Ammon's horn (tissue), 1 donor: Measurements from ENCODE around the gene CRYGA.
"Not testable (repeated sequence)": the region's sequence is repeated elsewhere in the genome, so short reads cannot be mapped to it uniquely, and the experiment has no call there.

Experiments used
- DNase-seq: peaks from one replicate; pipeline ENCODE4 v3.0.0-alpha.2; 2016; ENCODE audit warnings: low spot score

Gene CRYGA

DNA sequence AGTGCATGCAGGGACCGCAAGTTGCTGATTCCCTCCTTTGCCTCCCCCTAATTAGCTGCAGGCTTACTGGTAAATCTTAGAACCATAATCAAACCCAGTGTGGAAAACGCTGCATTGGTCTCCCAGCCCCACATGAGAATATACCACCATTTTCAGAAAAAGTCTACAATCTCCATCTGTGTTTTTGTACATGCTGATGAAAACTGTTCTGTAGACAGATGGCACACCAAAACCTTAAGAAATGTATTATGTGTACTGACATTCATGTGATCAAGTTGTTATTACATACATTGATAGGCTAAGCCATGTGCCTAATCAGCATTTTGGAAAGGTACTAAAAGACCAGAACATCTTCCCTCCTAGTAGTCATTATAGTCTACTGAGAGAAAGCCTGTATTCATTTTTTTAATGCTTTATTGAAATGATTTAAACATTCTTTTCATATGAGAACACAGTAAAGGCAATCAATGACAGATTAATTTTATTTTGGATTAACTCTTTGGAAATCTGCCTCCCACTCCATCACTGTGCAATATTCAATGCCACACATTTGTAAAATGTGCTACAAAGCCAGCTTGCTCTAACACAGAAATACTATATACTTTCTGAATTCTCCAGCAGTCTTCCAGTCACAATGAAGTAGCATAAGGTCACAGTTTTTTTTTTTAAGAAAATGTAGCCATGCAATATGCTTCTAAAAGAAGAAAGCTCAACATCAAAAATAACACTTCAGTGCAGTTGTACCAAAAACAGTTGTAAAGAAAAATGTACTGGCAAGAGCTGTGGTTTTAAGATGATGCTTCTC, 1.8 kb upstream of the CRYGA start:
- no peak for DNase-seq

DNA sequence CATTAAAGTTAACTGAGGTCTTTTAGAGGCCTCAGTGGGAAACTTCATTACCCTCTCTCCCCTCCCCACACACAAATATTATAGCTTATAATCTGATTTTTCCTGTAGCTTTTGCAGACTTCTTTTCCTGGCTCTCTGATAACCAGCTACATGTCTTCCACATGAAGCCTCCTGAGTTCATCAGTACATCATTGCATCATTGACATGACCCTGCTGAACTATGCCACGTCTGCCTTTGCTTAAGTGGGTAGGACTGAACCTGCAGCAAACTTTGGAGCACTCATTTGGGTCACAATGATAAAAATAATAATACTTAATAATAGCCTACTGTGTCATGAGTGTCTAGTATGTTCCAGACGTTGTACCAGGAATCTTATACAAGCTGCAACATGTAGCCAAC, 7.0 kb downstream of the CRYGA start:
- no peak for DNase-seq

DNA sequence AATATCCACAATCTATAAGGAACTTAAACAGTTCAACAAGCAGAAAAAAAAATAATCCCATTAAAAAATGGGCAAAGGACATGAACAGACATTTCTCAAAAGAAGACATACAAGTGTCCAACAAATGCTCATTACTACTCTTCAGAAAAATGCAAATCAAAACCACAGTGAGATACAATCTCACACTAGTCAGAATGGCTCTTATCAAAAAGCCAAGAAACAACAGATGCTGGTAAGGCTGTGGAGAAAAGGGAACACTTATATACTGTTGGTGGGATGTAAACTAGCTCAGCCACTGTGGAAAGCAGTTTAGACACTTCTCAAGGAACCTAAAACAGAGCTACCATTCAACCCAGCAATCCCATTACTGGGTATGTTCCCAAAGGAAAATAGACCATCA, 10.2 kb downstream of the CRYGA start:
- no peak for DNase-seq

DNA sequence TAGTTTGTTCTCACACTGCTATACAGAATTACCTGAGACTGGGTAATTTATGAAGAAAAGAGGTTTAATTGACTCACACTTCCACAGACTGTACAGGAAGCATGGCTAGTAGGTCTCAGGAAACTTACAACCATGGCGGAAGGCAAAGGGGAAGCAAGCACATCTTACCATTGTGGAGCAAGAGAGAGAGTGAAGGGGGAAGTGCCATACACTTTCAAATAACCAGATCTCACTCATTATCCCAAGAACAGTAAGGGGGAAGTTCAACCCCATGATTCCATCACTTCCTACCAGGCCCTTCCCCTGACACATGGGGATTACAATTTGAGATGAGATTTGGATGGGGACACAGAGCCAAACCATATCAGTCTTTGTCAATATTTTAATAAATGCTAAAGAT, 12.4 kb downstream of the CRYGA start:
- no peak for DNase-seq

DNA sequence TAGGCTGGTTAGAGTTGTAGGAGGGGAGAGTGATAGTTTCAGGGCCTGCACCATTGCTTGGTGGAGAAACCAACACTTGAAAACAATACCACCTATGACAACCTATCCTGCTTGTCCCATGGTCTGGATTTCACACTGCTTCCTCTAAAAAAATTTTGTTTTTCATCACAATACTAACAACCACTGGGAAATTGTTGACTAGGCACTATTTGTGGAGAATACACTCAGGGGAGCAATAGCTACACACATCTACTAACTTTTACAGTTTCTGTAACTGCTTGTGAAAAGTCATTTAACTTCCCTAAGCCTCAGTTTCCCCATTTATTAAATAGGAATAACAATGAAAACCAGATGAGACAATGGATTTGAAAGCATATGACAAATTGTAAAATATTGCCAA, 13.3 kb downstream of the CRYGA start:
- DNase-seq, result no peak

DNA sequence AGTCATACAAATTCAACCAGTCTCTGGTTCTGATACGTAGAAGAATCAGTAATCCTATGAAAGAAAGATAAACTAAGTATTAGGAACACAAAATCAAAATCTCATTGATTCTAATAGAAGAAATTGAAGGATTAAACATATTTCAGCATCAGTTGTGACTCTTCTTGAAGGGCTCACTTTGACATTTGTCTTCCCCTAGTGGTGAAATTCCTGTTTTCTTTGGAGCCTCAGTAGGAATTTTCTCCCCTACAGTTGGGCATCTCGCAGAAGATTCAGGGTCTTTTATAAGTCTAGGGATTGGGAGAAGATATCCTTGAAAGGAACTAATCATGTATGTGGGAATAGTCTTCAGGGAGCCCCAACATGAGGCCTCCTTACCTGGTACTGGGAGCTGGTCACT, 14.6 kb downstream of the CRYGA start:
- no peak for DNase-seq

DNA sequence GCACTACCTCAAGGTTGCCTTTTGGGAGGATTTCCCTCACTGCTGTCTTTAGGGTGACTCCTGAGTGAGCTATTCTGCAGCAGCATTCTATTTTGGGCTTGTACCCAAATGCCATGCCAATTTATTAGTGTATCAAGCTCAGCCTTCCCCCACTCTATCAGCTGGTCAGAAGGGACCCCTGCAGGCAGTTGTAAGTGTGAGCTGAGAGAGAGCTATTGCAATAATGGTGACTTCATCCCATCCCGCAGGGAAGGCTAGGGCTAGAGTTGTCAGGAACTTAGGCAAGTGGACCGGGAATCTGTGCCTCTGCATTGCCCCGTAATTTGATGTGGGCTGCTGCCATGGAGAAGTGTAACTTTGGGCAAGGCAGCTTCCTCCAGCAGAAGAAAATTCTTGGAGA, 15.6 kb downstream of the CRYGA start:
- no peak for DNase-seq

DNA sequence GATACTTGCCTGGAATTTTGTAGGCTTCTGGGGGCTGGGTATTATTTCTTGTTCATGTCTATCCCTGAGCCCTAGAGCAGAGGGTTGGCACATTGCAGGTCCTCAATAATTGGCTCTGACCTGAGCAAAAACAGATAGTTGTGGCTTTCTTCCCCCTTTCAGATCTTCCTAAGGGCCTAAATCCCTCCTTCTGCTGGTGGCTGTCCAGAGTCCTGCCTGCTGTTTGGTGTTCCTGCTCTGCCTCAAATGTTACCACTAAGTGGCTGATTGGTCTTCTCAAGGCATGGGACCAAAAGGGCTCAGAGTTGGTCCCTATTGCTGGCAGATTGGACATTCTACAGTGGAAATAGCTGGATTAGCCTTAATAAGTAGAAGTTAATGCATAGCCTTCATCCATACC, 16.4 kb downstream of the CRYGA start:
- DNase-seq, result no peak

DNA sequence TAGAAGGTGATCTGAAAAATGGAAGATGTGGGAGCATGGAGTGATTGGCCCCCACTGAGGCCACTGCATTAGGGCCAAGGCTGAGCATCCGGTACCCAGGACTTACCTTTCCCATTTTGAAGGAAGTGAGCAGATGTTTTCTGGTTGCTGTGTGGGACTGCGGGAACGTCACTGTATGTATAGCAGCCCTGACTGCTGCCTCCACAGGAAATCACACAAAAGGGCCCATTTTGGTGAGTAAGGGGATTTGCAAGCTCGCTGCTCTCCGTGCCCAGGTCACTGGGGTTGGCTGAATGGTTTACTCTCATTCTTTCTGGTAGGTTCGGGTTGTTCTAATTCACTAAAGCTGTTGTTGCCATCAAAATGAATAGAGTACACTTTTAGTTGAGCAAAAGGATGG, 17.4 kb downstream of the CRYGA start, which contains the start of gene CRYGB:
Gene CRYGB (minus strand): TSS at position 153 of the 400 bp plus-strand sequence. CDS start 38 bp downstream, at position 115.
- no peak for DNase-seq

DNA sequence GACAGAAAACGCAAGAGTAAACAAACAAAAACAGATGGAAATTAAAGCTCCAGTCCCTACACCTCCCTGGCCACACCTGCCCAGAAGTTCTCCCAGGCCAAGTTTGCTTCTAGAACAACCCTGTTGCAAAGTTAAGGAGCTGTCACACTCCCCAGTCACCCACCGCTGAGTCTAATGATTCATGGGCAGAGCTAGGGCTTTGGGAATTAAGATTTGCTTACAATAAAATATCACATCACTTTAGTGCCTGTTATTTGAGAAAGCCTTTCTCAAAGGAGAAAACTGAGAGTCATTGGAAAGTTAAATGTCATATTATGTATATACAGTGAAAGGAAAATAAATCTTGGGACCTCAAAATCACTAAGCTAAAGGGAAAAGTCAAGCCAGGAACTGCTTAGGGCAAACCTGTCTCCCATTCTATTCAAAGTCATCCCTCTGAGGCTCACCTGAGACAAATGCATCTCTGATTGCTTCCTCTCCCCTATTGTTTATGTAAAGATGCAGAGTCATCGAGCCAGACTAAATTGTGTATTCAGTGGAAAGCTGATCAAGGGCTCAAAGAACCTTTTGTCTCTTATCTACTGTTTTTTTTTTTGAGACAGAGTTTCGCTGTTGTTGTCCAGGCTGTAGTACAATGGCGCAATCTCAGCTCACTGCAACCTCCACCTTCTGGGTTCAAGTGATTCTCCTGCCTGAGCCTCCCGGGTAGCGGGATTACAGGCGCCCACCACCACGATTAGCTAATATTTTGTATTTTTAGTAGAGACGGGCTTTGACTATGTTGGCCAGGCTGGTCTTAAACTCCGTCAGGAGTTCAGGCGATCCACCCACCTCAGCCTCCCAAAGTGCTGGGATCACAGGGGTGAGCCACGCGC, 20.2 kb downstream of the CRYGA start:
- no peak for DNase-seq

DNA sequence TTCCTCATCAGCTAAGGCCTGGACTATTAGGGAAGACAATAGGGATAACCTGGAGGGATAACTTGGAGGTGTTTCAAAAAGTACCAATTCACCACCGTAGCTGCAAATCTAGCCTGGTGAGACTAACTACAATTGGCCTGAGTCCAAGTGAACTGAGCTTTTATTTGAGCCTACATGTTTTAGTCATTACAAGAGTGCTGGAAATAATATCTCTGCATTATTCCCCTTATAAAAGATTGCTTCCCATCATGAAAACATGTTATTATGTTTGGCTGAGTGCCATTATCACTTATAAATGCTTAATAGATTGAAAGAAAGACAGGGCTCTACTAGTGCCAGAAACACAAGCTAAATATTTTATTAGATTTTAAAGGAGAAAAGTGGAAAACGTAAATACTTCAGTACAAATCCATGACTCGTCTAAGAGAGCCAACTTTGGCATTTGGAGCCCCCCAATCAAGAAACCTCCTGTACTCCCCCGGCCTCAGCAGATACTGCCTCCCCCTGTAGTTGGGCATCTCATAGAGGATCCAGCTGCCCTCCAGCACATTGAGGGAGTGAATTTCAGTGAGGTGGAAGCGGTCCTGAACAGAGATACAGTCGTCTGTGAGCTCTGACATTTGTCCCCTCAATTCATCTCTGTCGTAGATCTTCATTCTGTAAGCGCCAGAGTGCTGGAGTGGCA, 21.0 kb downstream of the CRYGA start:
- DNase-seq, result no peak

DNA sequence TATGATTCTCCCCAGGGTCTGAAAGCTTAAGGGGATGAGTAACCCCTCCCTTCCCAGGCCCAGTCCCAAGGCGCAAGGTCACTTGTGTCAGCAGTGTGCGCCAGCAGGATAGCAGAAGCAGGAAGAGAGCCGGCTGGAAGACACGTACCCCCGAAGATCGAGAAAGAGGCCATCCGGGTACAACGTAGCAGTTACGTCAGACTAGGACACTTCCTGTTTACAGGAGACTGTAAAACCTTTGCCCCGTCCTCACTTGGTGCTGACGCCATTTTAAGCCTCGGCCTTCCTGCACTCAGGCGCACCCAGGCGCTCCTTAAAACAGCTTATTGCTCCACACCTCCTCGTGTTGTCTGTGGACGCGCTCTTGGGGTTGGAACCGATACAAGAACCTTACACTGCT, 23.9 kb downstream of the CRYGA start:
- no peak for DNase-seq

DNA sequence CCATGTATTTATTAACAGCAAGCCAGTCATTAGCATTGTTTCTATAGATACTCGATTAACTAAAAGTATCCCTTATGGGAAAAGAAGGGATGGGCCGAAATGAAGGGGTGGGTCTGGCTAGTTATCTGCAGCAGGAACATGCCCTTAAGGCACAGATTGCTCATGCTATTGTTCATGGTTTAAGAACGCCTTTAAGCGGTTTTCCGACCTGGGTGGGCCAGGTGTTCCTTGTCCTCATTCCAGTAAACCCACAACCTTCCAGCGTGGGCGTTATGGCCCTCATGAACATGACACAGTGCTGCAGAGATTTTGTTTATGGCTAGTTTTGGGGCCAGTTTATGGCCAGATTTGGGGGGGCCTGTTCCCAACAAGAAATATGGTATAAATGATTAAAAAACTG, 25.1 kb downstream of the CRYGA start:
- DNase-seq, result not testable (repeated sequence)

DNA sequence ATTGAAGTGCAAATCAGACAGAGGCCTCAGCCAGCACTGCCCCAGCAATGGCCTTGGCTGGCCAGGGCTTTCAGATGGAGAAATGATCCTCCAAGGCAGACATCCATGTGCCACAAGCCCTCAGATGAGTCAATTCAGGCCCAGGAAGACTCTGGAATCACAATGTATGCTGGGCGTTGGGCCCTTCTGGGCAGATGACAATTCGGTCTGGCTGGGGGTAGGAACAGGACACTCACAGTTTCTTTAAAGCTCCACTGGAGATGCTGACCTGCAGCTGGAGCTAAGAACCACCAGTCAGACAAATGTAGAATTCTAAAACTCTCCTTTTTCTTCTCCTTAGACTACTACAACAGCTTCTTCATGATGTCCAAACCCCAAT, 26.7 kb downstream of the CRYGA start:
- no peak for DNase-seq

DNA sequence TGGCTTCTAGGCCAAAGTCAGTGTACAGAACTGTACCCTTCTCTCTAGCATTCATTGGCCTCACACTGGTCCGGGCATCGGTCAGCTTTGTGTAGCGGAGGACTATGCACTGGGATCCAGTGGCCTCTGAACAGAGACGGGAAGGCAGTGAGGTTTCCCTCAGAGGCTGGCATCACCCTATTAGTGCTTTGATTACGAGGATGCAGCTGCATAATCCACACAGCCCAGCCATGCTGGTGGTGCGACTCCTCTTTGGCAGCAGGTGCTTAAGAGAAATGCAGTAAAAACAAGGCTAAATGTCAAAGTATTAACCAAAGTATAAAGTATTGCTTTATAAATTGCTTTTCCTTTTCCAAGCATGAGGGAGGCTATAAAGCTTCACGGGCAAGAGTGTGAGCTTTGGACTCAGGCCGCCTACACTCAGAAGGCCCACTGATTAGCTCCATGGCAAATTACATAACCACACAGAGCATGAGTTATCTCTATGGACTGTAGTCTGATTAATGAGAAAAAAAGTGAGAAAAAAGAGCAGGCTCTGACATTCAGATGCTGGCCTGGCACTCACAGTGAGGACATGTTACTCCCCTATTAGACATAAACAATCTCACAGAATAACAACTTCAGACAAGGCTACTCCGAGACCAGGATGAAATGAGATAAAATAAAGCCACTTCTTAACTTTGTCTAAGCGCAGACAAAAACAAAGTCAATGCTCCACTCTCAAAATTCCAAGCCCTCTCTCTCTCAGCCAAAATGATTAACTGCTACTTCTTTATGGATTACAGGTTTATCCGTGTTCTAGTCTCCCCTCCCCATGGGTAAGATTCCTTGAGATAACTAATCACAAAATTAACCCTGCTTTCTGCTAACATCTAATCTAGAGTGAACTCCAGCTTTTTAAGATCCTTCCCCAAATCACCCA, 27.3 kb downstream of the CRYGA start:
- no peak for DNase-seq

DNA sequence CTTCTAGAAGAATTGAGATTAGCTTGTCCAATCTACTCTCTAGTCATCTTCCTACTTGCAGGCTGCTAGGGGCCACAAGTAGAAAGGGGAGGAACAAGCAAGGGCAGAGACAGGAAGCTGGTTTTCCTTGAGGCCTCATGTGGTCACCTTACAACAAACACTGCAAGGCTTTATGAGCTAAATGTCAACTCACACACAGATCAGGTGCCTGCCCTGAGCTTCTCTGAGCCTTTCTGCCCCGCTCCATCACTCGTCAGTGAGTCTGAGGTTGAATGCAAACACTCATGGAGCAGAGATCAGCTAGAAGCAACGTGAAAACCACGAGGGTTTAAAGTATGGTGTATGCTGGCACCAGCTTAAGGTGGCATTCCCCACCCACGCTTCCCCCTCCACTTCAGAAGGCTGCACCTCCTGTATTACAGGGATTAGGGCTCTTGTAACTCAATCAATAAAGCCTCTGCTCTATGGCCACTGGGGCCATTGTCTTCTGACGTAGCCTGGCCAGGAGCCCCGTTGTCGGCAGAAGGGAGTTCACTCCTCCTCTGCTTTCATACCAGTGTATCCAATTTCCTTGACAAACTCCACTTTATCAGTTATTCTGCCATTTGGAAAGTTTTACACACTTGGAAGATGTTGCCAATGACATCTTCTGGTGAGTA, 28.3 kb downstream of the CRYGA start:
- DNase-seq, result no peak

DNA sequence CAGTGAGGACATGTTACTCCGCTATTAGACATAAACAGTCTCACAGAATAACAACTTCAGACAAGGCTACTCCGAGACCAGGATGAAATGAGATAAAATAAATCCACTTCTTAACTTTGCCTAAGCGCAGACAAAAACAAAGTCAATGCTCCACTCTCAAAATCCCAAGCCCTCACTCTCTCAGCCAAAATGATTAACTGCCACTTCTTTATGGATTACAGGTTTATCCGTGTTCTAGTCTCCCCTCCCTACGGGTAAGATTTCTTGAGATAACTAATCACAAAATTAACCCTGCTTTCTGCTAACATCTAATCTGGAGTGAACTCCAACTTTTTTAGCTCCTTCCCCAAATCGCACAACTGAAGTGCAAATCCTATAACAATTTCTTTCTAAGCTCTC, 32.7 kb downstream of the CRYGA start:
- no peak for DNase-seq

DNA sequence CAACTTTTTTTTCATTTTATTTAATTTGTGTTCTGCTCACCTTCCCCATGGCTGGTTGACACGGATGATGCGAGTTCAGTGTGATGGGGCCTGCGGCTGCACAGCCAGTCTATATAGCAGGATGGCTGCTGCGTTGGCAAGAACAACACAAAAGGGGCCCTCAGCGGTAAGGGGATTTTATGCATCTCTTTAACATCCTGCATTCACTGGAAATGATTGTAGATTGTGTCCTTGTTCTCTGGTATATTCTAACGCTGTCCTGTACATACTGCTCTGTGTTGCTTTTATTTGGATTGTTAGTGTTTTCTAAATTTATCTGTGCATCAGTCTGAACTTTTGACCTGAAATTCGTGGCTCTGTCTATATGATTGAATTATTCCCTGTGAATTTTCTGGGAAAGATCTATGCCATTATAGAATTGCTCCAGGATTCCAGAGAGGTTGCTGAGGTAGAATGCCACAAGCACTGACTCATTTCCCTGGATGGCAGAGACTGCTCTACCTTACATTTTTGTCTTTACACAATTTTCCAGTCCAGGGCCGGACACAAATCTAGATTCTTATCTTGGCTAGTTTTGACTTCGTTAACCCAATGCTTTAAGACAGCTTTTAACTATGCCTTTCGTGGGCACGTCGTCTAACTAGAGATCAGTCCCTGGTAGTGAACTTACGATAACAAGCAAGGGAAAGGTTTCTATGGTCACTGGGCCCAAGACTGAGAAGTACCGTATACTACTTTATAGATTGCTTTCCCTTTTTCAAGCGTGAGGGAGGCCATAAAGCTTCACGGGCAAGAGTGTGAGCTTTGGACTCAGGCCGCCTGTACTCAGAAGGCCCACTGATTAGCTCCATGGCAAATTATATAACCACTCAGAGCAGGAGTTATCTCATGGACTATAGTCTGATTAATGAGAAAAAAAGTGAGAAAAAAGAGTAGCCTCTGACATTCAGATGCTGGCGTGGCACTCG, 33.4 kb downstream of the CRYGA start, which contains the start of gene CRYGC:
Gene CRYGC (minus strand): TSS at position 85 of the 968 bp plus-strand sequence. CDS start 36 bp downstream, at position 49.
- no peak for DNase-seq

DNA sequence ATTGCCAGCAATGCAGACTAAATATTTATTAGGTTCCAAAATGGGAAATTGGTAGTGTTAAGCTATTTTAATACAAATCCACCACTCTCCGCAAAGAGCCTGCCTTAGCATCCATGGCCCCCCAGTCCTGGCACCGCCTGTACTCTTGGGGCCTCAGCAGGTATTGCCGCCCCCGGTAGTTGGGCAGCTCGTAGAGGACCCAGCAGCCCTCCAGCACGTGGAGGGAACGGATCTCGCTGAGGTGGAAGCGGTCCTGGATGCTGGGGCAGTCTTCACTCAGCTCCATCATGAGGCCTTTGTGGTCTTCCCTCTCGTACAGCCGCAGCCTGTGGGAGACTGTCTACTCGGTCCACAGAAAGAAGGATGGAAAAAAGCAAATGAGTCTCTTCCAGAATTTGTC, 35.3 kb downstream of the CRYGA start:
- DNase-seq, result no peak

DNA sequence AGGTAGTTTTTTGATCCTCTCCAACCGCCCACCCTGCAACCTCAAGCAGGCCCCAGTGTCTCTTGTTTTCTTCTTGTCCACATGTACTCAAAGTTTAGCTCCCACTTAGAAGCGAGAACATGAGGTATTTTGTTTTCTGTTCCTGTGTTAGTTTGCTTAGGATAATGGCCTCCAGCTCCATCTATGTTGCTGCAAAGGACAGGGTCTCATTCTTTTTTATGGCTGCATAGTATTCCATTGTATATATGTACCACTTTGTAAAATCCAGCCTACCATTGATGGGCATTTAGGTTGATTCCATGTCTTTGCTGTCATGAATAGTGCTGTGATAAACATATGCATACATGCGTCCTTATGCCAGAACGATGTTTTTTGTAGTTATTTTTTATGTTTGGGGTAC, 36.3 kb downstream of the CRYGA start:
- DNase-seq, result no peak
